ENCODE data around the gene CMBL. TPM values are rescaled to one million over a fixed set of nuclear protein-coding genes. Genes with fewer than 3 reads are reported as not detected.

Gene CMBL
- total and polyA plus RNA-seq, 5 experiments from 2014 or later, result 0.35 to 0.69 (median 0.51) TPM

DNA sequence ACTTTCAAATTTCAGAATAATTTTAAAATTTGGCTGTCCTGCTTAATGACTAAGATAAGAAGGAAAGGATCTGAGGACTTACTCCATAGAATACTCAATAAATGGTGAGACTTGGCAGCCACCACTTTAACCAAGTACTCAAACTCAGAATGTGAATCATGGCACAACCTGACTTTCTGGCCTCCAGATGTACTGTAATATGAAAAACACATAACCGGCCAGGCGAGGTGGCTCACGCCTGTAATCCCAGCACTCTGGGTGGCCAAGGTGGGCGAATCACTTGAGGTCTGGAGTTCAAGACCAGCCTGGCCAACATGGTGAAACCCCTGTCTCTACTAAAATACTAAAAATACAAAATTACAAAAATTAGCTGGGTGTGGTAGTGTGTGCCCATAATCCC lies 35.8 kb upstream of the CMBL start:
- H3K4me3 Mint-ChIP-seq, result no peak overlapping the region
- ATAC-seq, result no peak

DNA sequence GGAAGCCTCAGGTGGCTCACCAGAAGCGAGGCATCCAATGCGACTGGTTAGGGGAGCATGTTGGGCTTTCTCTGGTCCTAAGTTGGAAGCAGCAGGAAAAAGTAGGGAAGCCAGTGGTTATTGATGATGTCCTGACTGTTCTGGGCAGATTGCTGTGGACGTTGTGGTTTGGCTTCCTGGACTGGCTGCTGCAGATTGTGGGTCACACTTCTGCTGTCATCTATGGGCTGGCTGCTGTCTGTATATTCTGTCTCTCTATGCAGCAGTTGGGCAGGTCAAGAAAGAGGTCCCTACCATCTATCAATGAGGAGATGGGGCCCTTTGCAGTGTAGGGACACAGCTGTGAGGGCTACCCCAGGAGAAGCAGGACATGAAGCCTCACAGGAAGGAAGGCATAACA lies 32.3 kb upstream of the CMBL start:
- Mint-ChIP-seq H3K27ac (peak overlapping the region in 1 of 10 donors; percentile 26), H3K4me1 (no peaks in the 10 kb centered on the region), H3K36me3 (peaks cover 0 to under 1% (median 0%) of the 10 kb centered on the region in 3 donors), H3K9me3 (no peaks in the 10 kb centered on the region), H3K4me3 (no peak overlapping the region), H3K27me3 (peaks cover under 1 to 12% (median 4%) of the 10 kb centered on the region in 5 donors)
- ATAC-seq (no peak), DNase-seq (no peak)
- POLR2A ChIA-PET, result no interaction called here

More for the DNA sequence above, 35.8 kb upstream of the CMBL start:
- Mint-ChIP-seq H3K9me3 (no peaks in the 10 kb centered on the region), H3K36me3 (no peaks in the 10 kb centered on the region), H3K27me3 (no peaks in the 10 kb centered on the region), H3K4me1 (no peaks in the 10 kb centered on the region), H3K27ac (no peak overlapping the region)
- DNase-seq, result no peak
- POLR2A ChIA-PET, result interaction anchor here (1.2 kb wide), 1 partner anchor 10 kb away, joined by 3 read pairs; no protein-coding TSS in a partner anchor

- DNase-seq, result no peak
- POLR2A ChIA-PET, result no interaction called here
- peaks cover 0 to 3% (median 0%) of the 10 kb centered on the region in 3 donors for H3K36me3 Mint-ChIP-seq
- H3K4me1 Mint-ChIP-seq, result peaks cover 0 to 2% (median 0%) of the 10 kb centered on the region in 4 donors
- H3K27me3 Mint-ChIP-seq, result peaks cover 7 to 19% (median 12%) of the 10 kb centered on the region in 5 donors
- peak overlapping the region in 1 of 10 donors; percentile 26 for H3K27ac Mint-ChIP-seq
- ATAC-seq, result no peak
- no peaks in the 10 kb centered on the region for H3K9me3 Mint-ChIP-seq
- H3K4me3 Mint-ChIP-seq, result no peak overlapping the region
Observed at GRCh38 chr5:10339058-10339811, 31.5 kb upstream of the CMBL start.

DNA sequence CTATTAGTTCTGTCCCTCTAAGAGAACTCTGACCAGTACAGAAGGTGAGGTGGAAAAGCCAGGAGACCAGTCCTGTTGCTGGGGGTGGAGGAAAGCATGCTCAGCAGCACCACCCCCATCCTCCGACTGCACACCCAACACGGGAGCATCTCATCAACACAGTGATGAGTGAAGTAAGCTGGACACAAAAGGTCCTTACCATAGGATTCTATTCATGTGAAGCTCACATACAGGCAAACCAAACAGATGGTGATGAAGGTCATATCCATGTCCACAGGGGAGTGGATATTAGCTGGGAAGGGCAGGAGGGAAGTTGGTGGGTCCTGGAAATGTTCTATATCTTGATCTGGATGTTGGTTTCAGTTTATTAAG lies 31.0 kb upstream of the CMBL start:
- no peak for DNase-seq
- Mint-ChIP-seq H3K9me3 (no peaks in the 10 kb centered on the region), H3K27me3 (peaks cover 7 to 20% (median 12%) of the 10 kb centered on the region in 5 donors), H3K4me1 (peaks cover 0 to 2% (median under 1%) of the 10 kb centered on the region in 4 donors), H3K27ac (no peak overlapping the region), H3K36me3 (peaks cover 0 to 3% (median 0%) of the 10 kb centered on the region in 3 donors), H3K4me3 (no peak overlapping the region)
- no peak for ATAC-seq
- POLR2A ChIA-PET, result no interaction called here

DNA sequence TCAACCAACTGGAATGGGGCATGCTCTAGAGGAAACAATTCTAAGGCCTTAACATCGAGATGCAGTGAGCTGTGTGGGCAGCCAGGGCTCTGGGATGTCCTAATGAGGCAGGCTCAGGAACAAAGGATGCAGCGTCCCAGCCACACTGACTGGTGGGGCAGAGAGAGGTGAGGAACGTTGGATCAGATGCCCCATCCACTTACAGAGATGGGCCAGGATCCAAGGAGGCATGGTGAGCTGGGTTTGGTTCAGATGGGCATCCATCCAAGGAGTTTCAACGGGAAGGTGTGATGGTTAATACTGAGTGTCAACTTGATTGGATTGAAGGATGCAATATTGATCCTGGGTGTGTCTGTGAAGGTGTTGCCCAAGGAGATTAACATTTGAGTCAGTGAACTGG lies 30.3 kb upstream of the CMBL start:
- Mint-ChIP-seq H3K4me3 (no peak overlapping the region), H3K27me3 (peaks cover 11 to 27% (median 16%) of the 10 kb centered on the region in 5 donors), H3K36me3 (peaks cover 0 to 3% (median 0%) of the 10 kb centered on the region in 3 donors), H3K9me3 (no peaks in the 10 kb centered on the region), H3K27ac (peak overlapping the region in 1 of 10 donors; percentile 77), H3K4me1 (peaks cover 4 to 8% (median 6%) of the 10 kb centered on the region in 4 donors)
- ATAC-seq (no peak), DNase-seq (no peak)
- POLR2A ChIA-PET, result interaction anchor here (1.3 kb wide), 1 partner anchor 15 kb away, joined by 4 read pairs; the partner anchor contains the start of gene MARCHF6

- POLR2A ChIA-PET, result interaction anchor here (0.7 to 1.3 kb wide), 2 partner anchors 16 kb away, joined by 3 to 4 read pairs; partner anchors contain the start of gene MARCHF6
- Mint-ChIP-seq H3K4me3 (no peak overlapping the region), H3K27ac (no peak overlapping the region), H3K27me3 (peaks cover 13 to 36% (median 20%) of the 10 kb centered on the region in 5 donors), H3K4me1 (peaks cover 5 to 10% (median 8%) of the 10 kb centered on the region in 4 donors), H3K36me3 (peaks cover 0 to 3% (median 0%) of the 10 kb centered on the region in 3 donors), H3K9me3 (no peaks in the 10 kb centered on the region)
- no peak for ATAC-seq
- no peak for DNase-seq
Observed at GRCh38 chr5:10337107-10337506, 29.4 kb upstream of the CMBL start.

DNA sequence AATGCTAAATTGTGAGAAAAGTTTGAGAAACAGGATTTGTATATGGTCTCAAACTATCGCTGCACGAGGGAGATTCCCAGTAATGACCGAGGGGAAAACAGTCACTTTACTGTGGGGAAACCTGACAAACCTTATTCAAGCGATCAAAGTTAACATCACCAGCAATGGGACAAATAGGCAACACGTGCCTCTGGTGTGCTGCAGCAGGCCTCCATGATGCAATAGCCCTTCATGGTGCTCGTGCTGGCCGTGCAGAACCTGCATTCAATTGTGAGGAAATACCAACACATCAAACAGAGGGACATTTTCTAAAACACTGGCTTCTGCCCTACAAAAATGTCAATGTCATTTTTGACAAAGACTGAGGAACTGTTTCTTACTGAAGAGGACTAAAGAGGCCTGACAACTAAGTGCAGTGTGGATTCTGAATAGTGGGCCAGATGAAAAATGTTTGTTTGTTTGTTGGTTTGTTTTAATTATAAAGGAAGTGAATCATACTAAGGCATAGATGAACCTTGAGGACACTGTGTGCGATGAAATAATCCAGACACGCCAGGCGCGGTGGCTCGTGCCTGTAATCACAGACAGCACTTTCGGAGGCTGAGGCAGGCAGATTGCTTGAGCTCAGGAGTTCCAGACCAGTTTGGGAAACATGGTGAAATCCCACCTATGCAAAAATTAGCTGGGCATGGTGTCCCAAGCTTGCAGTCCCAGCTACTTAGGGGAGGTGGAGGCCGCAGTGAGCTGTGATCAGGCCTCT lies 28.2 kb upstream of the CMBL start:
- Mint-ChIP-seq H3K4me3 (no peak overlapping the region), H3K27me3 (peaks cover 20 to 48% (median 33%) of the 10 kb centered on the region in 5 donors), H3K36me3 (peaks cover 0 to 3% (median 0%) of the 10 kb centered on the region in 3 donors), H3K4me1 (peaks cover 5 to 10% (median 8%) of the 10 kb centered on the region in 4 donors), H3K27ac (no peak overlapping the region), H3K9me3 (no peaks in the 10 kb centered on the region)
- ATAC-seq, result no peak
- no peak for DNase-seq
- POLR2A ChIA-PET, result interaction anchor here (0.7 kb wide), 1 partner anchor 17 kb away, joined by 3 read pairs; no protein-coding TSS in a partner anchor

DNA sequence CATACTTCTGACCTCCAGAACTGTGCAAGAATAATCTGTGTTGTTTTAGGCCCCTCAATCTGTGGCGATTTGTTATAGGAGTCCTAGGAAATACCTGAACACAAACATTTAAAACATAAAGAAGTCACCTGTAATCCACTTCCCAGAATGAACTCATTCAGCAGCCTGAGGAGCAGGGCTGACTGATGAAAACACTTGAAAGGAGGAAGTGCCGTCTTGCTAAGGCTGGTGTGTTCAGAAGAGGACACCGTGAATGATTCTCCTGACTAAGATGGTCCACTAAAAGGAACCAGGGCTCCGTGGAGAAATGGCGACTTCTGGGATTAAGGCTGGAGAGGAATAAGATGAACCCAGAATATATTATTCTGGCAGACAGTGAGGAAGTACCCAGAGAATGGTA lies 27.1 kb upstream of the CMBL start:
- no peaks in the 10 kb centered on the region for H3K9me3 Mint-ChIP-seq
- H3K4me3 Mint-ChIP-seq, result peak overlapping the region in 4 of 10 donors; percentile 12 to 54 (median 30)
- peaks cover 0 to 3% (median 0%) of the 10 kb centered on the region in 3 donors for H3K36me3 Mint-ChIP-seq
- DNase-seq, result no peak
- no peak for ATAC-seq
- POLR2A ChIA-PET, result no interaction called here
- H3K4me1 Mint-ChIP-seq, result peaks cover 5 to 10% (median 8%) of the 10 kb centered on the region in 4 donors
- H3K27ac Mint-ChIP-seq, result no peak overlapping the region
- peaks cover 22 to 51% (median 36%) of the 10 kb centered on the region in 5 donors for H3K27me3 Mint-ChIP-seq

DNA sequence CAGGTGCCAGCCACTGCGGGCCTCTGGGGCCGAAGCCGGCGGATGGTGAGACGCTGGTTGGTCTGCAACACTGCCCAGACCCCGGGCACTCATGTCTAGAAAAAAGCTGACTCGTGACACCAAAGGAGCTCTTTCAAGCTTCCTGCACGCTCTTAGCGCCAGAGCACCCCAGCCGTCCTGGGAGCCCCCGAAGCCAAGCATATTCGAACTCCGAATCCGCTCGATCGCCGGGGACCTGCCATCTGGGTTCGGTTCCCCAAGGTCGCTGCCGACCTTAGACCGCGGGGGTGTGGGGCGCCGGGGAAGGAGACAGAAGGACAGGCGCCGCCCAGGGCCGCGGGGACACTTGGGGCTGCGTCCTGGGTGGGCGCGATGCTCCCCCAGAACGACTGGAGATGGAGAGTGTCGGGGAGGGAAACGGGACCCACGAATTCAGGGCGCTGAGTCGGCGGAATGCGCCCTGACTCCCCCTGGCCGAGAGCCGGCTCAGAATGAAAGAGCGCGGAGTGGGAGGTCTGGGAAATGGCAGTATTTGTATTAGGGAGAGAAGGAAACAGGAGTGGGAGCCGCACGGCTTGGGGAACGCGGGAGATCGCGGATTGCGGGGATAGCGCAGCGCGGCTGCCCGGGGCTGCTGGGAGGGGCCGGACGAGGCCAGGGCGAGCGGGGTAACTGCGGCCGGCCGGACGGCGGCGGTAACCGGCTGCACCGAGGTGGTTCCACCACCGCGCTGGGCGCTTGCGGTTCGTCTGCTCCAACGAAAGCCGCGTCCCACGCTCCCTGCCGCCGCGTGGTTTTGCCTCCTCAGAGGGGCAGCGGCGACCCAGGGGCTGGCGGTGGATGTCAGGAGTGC lies 25.7 kb upstream of the CMBL start:
- peaks cover 0 to 3% (median 0%) of the 10 kb centered on the region in 3 donors for H3K36me3 Mint-ChIP-seq
- H3K4me1 Mint-ChIP-seq, result peaks cover 5 to 10% (median 8%) of the 10 kb centered on the region in 4 donors
- DNase-seq (peak in 3 of 10 donors; percentile 9 to 16 (median 14)), ATAC-seq (peak; percentile 67 to 72)
- H3K27ac Mint-ChIP-seq, result peak overlapping the region in 2 of 10 donors; percentile 13 to 41
- H3K27me3 Mint-ChIP-seq, result peaks cover 22 to 51% (median 36%) of the 10 kb centered on the region in 5 donors
- no peaks in the 10 kb centered on the region for H3K9me3 Mint-ChIP-seq
- POLR2A ChIA-PET, result no interaction called here
- peak overlapping the region; percentile 82 to 95 (median 89) for H3K4me3 Mint-ChIP-seq

DNA sequence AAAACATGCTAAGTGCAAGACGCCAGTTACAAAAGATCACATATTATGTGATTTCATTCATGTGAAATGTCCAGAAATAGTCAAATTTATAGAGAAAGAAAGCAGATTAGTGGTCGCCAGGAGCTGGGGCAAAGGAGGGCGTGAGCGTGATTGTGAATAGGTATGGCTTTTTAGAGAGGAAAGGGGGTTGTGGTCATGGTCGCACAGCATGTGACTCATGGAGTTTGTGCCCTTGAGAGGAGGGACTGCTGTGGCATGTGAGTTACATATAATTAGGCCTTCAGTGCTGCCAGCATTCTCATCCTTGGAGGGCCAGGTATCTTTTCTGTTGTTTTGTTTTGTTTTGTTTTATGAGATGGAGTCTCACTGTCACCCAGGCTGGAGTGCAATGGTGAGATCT lies 24.6 kb upstream of the CMBL start:
- peaks cover 22 to 51% (median 36%) of the 10 kb centered on the region in 5 donors for H3K27me3 Mint-ChIP-seq
- no peak for ATAC-seq
- no peak overlapping the region for H3K27ac Mint-ChIP-seq
- POLR2A ChIA-PET, result no interaction called here
- H3K4me1 Mint-ChIP-seq, result peaks cover 5 to 10% (median 8%) of the 10 kb centered on the region in 4 donors
- H3K9me3 Mint-ChIP-seq, result no peaks in the 10 kb centered on the region
- peaks cover 0 to 3% (median 0%) of the 10 kb centered on the region in 3 donors for H3K36me3 Mint-ChIP-seq
- peak overlapping the region; percentile 5 to 54 (median 38) for H3K4me3 Mint-ChIP-seq
- no peak for DNase-seq

DNA sequence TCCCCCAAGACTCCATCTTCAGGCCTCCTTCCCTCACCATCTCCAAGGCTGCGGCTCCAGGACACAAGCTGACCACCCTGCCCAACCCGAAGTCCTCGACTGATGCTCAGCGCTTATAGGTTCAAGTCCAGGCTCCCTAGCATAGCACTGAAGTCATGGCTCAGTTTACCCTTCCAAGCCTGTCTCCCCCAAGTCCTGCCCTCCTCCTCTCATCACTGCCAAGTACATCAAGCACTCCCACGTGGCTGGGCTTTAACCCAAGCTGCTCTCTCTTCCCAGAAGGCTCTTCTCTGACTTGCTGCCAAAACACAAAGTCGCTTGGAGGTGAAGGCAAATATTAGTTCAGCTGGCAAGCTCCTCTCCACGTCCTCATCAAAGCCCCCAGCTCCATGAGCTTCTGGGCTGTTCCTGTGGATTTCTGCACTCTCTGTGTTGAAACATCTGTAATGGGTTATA lies 23.7 kb upstream of the CMBL start:
- Mint-ChIP-seq H3K4me1 (peaks cover 5 to 10% (median 8%) of the 10 kb centered on the region in 4 donors), H3K4me3 (no peak overlapping the region), H3K9me3 (no peaks in the 10 kb centered on the region), H3K27ac (no peak overlapping the region), H3K36me3 (peaks cover 0 to 3% (median 0%) of the 10 kb centered on the region in 3 donors), H3K27me3 (peaks cover 22 to 51% (median 36%) of the 10 kb centered on the region in 5 donors)
- no peak for ATAC-seq
- no peak for DNase-seq
- POLR2A ChIA-PET, result no interaction called here

Data from naive thymus-derived CD8-positive, alpha-beta T cell (primary cell).